ENCODE measurements around the gene UBE2E2. TPM values are rescaled to one million over a fixed set of nuclear protein-coding genes. Genes with fewer than 3 reads are reported as not detected.
"Not testable (repeated sequence)": the region's sequence is repeated elsewhere in the genome, so short reads cannot be mapped to it uniquely, and the experiment has no call there.

Gene UBE2E2
- total RNA-seq, 1 donor: 41.5 TPM

GRCh38 chr3:23325466-23326065 lies 122.4 kb downstream of the UBE2E2 start:
- no peak for DNase-seq (ENCODE audit: low read depth)
- H3K4me3 ChIP-seq (ENCODE audit: low read depth, low read length): no peak overlapping the region
- no peak for TF ChIP-seq CTCF (IDR thresholded peaks at IDR 0.05; ENCODE audit: insufficient read depth, low read depth, low read length)

- DNase-seq (ENCODE audit: low read depth): no peak
- no peak overlapping the region for H3K4me3 ChIP-seq (ENCODE audit: low read depth, low read length)
- TF ChIP-seq CTCF (IDR thresholded peaks at IDR 0.05; ENCODE audit: insufficient read depth, low read depth, low read length): no peak
Observed at GRCh38 chr3:23329471-23330105, 126.5 kb downstream of the UBE2E2 start.

- TF ChIP-seq CTCF (IDR thresholded peaks at IDR 0.05; ENCODE audit: insufficient read depth, low read depth, low read length): no peak
- no peak overlapping the region for H3K4me3 ChIP-seq (ENCODE audit: low read depth, low read length)
- peak; percentile 6 for DNase-seq (ENCODE audit: low read depth)
Observed at GRCh38 chr3:23330568-23330967, 127.4 kb downstream of the UBE2E2 start.

DNA sequence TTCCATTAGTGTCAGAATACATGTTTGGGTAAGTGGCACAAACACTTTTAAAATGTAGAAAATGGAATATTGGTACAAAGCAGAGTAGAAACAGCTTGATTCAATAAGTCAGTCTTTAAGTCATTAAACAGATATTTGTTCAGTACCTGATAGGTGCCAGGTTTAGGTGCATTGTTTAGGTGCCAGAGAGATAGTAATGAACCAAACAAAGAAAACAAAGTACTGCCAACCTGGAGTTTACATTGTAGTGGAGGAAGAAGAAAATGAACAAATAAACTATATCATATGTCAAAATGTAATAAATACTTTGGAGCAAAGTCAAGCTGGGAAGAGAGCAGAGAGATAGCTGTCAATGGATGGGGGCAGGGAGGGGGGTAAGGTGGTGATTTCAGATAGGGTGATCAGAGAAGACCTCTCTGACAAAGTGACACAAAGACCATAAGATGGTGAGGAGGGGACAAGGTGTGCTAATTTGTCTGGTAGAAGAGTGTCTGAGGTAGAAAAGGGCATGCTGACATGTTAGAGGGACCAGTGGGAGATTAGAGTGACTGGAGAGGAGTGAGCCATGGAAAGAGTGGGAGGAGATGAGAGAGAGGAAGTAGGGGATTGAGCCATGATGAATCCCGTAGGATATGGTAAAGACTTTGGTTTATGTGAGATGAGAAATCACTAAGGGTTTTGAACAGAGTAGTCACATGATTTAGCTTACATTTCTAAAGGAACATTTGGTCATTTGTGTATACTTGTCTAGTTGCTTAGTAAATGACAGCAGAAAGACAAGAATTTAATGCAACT lies 128.2 kb downstream of the UBE2E2 start:
- no peak overlapping the region for H3K4me3 ChIP-seq (ENCODE audit: low read depth, low read length)
- DNase-seq (ENCODE audit: low read depth): no peak
- TF ChIP-seq CTCF (IDR thresholded peaks at IDR 0.05; ENCODE audit: insufficient read depth, low read depth, low read length): no peak

DNA sequence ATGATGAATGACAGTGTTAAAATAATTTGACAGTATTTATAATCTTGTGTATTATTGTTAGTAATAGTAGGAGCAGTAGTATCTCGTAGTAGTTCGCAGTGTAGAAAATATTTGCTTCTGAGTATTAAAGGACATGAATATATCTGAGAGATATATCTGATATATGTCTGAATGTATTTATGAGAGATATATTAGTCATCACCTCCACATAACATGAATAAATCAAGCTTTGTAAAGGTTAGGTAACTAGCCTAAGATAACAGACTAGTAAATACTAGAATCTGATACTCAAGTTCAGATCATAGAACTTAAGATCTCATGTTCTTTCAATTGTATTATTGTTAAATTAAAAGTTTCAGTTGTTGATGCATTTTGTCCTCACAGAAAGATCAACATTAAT lies 130.5 kb downstream of the UBE2E2 start:
- DNase-seq (ENCODE audit: low read depth): no peak
- H3K4me3 ChIP-seq (ENCODE audit: low read depth, low read length): no peak overlapping the region
- TF ChIP-seq CTCF (IDR thresholded peaks at IDR 0.05; ENCODE audit: insufficient read depth, low read depth, low read length): no peak

DNA sequence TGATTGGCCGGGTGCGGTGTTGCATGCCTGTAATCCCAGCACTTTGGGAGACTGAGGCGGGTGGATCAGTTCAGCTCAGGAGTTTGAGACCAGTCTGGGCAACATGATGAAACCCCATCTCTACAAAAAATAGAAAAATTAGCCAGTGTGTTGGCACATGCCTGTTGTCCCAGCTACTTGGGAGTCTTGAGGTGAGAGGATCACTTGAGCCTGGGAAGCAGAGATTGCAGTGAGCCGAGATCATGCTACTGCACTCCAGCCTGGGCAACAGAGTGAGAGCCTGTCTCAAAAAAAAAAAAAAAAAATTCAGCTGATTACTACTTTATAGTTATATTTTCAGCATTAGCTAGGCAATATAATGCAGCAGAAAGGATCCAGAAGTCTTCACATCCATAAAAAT lies 133.7 kb downstream of the UBE2E2 start:
- DNase-seq (ENCODE audit: low read depth); H3K4me3 ChIP-seq (ENCODE audit: low read depth, low read length): not testable (repeated sequence)

- no peak overlapping the region for H3K4me3 ChIP-seq (ENCODE audit: low read depth, low read length)
- TF ChIP-seq CTCF (IDR thresholded peaks at IDR 0.05; ENCODE audit: insufficient read depth, low read depth, low read length): no peak
- no peak for DNase-seq (ENCODE audit: low read depth)
Observed at GRCh38 chr3:23341147-23341838, 138.2 kb downstream of the UBE2E2 start.

All from fibroblast of villous mesenchyme (primary cell).